ELF-1 (cell line): ENCODE data around the gene IRS2.

Source experiments
- DNase-seq: peaks from one replicate; pipeline ENCODE4 v3.0.0-alpha.2; 2016; ENCODE audit warnings: low read depth, low spot score

IRS2 gene

DNA sequence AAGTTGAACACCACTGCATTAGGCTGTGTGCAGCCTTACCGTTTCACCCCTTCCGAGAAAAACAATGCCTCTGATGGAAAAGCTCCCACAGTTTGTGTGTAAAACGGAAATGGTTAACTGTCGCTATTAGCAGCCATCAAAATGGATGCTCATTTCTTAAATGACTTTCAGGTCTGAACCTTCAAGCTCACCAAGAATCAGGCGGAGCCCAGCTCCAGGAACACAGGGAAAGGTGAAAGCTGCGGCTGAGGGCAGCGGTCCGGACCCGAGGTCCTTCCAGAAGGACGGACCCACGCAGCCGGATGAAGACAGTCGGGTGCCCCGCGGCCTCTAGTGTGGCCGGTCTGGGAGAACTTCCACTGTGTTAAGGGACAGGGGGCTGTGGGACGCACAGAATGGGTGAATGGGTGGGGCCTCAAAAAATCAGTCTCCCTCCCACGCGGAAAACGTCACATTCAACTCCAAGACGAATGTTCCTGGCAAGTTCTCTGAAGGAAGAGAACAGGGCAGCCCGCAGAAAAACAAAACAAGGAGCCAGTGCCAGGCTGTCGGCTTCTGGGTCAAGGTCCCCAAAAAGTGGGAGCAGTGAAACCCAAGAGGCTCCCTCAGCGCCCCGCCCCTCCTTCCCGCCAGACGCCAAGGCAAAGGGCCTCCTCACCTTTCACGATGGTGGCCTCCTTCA is 4.9 kb downstream of the IRS2 start:
- DNase-seq = no peak

DNA sequence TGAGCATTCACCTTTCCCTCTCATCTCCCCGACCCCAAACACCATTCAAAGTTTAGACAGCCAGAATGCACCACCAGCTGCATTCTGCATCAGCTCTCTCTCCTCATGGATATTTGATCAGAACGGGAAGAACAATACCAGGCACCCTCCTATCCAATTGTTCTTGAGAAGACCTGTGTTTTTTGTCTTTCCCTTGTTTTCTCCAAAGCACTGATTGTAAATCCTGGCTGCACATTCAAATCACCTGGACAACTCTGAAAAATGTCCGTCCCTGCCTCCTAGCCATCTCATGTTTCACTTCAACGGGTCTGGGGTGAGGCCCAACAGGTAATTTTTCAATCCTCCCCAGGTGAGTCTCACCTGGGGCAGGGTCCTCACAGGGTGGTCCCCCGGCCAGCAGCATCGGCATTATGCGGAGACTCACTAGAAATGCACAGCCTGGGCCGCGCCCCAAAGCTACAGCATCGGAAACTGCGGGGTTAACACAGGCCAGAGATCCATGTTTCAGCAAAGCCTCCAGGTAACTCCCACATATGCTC is 5.5 kb downstream of the IRS2 start:
- DNase-seq = no peak

DNA sequence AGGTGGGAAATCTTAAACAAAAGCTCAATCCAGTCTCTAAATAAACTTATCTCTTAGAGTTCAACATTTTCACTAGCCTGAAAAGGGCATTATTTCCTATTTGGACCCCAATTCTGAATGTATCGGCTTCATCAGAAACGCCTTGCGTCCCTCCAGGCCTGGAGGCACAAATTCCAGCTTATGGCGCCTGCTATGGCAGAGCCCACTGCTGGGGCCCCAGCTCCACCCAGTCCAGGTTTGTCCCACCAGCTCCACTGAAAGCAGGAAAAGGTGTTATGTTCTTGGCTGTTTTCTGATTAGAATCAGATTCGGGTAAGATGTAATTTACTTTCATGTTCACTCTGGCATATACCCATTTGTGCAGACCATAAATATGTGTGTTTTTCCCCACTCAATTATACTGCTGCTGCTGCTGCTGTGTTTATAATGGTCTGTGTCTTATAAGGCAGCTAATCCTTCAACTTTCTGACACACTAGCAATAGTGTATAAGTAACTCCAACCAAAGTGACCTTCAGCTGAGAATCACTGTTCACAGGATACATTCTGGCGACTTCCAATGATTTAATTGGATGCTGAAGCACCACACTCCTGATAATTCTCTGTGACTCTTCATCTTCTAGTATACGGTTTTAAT is 6.4 kb downstream of the IRS2 start:
- no peak for DNase-seq

DNA sequence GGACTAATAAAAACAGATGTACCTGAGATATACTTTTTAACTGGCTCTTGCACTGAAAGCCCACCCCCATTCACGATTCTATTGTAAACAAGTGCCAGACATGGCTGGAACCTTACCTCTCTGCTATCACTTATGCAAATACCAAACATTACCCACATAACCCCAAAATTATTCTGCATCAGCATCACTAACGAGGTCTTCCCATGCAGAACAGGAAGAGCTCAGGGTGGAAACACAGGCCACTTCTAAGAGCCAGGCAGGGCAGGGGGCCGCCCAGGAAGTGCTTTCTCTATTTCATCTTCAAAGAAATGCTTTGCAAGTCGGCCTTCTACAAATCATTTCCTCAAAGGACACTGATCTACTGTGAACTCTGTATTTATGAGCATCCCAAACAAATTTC is 7.3 kb downstream of the IRS2 start:
- DNase-seq = no peak

DNA sequence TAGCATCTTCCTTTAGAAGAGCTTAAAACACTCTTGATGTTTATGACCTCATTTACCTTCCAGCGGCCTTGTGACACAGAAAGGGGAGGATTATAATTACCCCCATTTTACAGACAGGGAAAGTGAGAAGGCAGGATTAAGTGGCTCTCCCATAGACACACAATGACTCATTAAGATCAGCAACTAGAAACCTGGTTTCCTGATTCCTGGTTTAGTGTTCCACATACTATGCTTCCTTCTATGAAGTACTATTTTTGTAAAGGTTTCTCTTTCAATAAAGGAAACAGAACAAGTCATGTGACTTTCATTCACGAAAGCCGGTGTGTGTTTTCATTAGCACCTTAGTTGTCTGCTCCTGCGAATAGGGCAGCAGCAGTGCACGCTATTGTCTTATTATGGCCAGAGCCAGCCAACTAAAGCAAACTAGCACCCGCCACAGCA is 8.3 kb downstream of the IRS2 start:
- no peak for DNase-seq

DNA sequence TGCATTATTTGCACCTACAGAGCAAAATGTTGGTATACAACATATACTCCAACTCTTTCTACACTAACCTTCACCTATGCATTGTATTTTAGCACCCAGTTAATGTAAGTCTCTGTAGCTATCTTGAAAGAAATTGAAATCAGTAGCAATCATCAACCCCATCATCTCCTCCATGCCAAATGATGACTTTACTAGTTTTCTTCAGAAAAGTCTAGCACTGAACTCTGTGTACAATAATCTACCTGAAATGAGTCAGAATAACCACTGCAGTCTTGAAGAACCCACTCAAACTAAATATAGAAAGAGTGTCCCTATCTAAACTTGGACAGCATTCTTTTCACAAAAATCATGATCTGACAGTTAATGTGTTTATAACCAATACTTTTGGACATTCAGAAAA is 9.8 kb downstream of the IRS2 start:
- DNase-seq = no peak

DNA sequence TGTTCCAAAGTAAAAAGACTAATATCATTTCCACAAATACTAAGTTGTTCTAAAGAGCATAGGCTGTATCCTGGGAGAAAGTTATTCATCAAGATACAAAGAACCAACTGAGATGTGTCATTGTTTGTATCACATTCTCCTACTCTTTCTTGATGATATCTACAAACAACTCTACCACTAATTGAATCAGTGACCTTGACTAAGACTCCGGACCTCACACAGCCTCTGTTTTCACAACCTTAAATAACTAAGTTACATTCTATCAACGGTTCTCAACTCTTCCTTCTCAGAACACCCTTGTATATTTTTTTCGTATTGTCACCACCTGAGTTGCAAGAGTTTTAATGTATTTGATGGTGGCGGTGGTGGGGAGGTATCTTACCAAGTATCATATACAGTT is 12.6 kb downstream of the IRS2 start:
- no peak for DNase-seq

DNA sequence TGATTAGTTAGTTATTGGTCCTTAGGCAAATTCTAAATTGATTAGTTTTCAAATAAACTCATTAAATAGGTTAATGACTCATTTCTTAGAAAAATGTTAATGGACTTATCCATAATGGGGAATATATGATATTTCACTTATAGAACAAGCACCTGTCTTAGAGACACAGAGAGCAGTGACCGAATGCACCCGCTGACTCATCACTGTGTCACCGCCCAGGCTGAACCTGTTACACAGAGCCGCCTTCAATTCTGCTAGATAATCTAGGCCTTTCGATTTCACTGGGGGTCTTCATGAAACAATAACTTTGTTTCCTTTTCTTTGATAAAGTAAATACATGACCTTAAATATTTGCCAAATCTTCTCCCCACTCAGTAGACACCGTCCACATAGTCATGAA is 13.1 kb downstream of the IRS2 start:
- DNase-seq = no peak

DNA sequence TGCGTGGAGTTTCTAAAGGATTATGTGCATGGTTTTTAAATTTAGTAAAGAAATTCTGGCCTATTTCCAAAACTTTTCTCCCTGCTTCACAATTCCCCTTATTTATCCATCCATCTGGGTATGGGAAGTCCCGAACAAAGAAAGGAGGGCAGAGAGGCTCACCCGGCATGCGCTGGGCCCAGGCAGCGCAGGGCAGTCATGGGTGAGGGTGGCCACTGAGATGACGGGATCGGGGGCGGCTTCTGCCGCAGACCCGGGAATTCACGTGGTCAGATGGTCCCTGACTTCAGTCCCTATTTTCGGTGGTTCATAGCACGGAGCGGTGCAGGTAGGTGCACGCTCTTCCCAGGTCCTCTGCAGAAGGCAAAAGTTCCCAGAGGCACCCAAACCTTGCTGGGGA is 14.5 kb downstream of the IRS2 start:
- DNase-seq = no peak

DNA sequence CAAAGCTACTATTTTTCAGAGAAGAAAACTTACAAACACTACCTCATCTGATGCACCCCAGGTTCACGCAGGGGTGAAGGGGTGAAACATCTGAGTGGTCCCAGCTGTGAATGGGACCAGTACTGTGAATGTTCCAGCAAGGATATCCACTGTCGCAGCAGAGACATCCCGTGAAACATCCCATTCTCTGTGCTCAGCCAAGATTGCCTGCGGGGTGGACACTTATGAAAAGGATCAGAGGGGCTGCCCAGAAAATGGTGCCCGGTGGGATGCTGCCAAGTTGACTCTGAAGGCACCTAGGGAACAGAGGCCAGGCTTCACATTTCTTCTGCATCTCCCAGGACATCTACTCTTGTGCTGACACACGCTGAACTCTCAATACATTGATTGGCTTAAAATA is 15.9 kb downstream of the IRS2 start:
- DNase-seq = no peak

DNA sequence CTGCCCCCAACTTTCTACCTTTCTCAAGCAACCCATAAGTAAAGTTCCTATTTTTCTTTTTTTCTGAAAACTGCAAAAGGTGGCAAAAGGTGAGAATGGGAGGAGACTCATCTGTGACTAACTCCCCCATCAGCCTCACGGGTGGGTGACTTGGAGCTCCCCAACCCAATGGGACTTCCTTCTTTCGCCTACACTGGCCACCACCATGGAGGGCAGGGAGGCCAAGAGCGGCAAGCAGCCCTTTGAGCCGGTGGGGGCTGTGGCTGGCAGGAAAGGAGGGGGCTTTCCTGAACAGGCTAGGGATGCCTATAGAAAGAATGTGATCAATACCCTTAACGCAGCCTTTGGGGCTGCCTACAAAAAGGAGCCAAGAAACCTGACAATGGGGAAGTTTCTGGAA is 16.5 kb downstream of the IRS2 start:
- no peak for DNase-seq

DNA sequence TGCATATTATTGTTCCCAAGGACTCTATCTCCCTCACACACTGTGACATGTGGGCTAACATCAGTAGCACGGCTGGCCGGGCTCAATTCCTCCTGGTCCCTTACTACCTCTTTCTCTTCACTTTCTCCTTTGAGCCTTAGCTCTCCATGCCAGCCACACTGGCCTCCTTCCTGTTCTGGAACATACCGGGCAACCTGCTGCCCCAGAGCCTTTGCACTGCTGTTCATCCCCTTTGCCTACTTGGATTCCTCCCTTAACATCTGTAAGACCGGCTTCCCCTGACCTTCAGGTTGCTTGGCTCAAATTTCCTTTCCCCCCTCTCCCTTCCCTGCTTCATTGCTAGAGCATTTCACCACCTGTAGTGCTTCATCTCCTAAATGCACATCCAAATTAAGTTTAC is 17.1 kb downstream of the IRS2 start:
- DNase-seq = no peak

DNA sequence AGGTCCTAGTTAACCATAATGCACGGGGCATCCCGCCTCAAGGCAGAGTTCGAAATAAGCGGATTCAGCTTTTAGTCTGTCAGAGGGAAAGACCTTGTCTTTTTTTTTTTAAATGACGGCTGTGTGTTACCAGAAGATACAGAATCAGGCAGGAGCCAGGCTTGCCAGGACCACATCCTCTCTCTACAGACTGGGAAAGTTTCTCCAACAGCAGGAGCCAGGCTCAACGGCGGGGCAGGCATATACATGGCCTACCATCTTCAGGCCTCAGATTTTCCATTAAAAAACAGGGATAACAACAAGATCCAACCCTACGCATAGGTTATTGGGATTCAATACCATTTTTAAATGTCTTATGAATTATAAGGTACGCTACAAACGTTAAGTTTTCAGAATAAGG is 17.8 kb downstream of the IRS2 start:
- no peak for DNase-seq

DNA sequence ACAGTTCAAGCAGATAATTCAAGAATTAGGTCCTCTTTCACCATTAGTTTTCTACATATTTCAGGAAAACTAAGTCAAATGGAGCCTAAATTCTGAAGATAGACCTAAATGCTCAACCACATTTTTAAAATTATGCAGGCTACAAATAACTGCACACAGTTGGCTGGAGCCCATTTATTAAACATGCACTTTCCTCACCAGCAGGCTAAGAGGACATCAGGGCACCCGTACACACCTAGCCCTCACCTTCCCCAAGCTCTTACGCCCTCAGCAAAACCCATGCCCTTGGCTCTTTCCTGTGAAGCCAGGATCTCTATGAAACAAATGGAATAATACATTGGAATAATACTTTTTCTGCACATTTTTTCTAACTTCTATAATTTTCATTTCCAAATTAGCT is 18.2 kb downstream of the IRS2 start:
- DNase-seq = no peak

DNA sequence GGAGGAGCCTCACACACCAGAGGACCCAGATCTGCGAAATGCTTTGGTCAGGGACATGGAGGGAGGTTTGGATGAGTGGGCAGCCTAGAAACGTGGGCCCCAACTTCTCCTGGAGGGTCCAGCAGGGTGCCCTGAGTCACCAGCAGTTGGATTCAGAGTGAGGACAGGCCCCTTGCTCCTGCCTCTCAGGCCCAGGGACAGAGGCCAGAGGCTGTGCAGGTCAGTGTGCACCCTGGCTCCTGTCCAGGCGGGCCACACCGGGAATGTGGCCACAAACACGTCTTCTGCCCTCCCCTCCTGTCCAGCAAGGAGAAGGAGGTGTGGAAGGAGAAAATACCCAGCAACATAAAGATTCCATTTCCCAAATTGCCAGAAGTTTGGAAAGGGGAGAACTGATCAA is 19.4 kb downstream of the IRS2 start:
- no peak for DNase-seq

DNA sequence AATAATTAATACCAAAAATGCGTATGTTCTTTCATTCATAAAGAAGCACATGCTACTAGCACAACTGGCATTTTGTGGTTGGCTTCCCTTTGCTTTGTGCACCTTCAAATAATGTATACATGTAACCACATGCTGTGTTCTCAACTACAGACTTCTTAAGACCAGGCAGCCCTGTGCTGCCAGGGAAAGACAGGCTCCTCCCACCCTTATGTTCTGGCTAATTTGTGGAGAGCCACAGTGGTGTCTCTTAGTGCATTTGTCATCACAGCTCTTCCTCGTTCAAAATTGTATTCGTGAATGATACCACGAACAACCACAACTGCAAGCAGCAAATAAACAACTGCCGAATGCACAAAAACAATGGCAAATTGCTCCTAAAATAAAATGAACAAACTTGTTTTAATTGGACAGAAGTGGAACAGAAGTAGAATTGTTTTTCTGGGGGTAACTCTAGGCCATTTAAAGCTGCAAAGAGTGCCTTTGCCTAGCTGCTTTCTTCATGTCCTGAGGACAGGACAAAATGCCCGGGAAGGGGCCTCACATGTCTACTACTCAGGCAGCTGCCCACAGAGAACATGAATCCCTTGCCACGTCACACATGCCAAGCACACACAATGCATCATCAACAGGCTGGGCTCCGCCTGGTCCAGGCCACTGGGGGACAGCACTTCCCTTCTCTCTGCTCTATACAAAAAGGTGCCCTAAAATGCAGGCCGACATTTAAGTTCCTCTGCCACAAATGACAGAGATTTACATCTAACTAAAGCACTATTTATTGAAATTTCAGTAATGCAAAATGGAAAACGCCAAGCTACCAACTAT is 21.7 kb downstream of the IRS2 start:
- DNase-seq = no peak

DNA sequence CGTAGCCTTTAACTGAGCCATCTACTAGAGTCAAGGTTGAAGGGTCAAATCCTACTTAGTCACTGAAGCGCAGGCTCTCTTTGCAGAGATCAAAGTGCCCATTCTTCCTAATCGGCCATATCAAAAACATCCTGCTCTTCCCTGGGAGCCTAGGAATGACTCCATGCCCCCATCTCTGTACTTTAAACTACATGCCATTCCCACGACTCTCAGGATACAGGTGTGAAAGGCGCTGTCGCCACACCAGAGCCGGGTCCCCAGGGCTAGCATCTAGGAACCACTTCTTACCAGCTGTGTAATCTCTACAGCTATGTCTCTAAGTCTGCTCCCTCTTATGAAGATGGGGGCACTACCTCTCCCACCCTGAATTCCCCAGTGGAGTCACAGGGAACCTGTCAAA is 22.3 kb downstream of the IRS2 start:
- DNase-seq = no peak

DNA sequence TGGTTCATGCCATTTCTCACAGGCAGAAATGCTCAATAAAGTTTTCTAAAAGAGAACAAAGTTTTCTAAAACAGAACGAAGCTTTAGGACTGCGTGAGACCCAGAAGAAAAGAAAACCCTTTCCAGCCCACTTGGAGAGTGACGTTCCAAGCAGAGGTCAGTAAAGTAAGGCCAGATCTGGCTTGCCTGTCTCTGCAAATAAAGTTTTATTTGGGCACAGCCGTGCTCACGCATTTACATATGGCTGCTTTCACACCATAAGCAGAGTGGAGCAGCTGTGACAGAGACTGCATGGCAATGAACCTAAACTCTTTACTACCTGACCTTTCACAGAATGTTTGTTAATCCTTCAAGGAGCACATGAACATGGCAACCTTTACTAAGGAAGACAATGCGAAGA is 23.6 kb downstream of the IRS2 start:
- DNase-seq = no peak

DNA sequence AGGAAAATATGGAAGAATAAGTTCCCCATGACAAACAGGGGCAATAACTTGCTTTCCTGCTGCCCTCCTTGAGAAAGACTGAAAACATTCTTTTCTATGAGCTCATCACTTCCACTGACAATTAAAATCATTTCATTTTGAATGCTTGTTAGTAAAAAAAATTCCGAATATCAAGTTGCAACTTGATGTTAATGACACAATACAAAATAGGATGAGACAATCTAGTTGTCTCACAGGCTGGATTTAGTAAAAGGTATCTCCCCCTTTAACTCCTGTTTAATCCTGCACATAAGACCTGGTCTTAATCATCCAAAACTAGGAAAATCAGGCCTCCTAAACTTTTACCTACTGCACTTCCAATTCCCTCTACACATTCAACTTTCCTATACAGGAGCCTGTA is 24.7 kb downstream of the IRS2 start:
- DNase-seq = no peak

DNA sequence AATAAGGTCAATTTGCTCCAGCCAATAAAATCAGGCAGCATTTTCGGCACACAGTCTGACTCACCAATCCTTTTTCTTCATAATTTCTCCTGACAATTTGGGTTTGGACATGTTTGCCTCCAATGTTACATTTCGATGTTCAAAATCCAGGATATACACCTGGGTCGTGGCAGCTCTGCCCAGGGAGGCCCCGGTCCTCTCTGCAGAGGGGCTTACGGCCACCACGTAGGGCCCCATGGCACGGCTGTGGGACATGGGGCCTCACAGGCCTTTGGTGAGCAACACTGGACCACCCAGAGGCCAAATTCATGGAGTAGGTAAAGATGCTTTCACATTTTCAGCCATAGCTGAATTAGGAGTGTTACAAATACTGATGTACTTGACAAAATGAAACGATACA is 25.4 kb downstream of the IRS2 start:
- DNase-seq = no peak

DNA sequence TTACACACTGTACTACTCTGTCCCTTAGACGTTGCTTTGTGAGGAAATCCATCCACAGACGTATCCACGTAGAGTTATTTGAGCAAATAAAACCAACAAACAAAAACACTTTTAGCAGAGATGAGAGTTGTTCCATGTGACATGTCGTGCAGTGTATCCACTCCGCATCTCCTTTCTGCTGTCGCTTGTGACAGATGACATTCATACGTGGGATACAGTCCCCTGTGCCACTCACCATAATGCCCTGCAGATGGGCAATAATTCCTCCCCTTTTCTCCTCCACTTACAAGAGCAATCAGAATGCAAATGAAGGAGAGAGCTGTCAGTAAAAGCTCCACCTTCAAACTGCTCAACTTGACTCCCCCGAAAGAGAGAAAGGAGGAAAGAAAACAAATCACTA is 26.0 kb downstream of the IRS2 start:
- no peak for DNase-seq

DNA sequence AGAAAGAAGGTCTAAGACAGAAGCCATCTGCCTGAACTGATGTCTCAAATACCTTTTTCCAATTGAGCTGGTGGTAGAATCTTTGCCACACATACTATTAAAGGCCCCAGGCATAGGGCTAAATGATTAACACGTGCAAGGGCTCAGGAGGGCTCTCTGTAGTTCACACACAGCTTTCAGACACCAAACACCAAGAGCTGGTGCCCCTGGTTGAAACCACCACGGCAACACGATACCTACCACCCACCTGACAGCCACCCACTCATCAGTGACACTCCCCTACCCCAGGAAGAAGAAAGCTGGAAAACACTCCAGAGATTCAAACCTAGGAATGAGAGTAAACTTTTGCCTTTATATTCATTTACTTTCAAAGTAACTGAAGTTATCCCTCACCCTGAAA is 26.8 kb downstream of the IRS2 start:
- no peak for DNase-seq
